HG02970 (cell line): ENCODE data around the gene HRC.
"Not testable (repeated sequence)": the region's sequence is repeated elsewhere in the genome, so short reads cannot be mapped to it uniquely, and the experiment has no call there.

ENCODE experiments used
- ATAC-seq: cut with Tn5 transposase; IDR thresholded peaks from one replicate; pipeline ENCODE4 v1.9.1; 2021; ENCODE audit warnings: mild to moderate bottlenecking, moderate library complexity, moderate number of reproducible peaks; ENCODE audit not compliant: unreplicated experiment, low FRiP score

HRC gene

DNA sequence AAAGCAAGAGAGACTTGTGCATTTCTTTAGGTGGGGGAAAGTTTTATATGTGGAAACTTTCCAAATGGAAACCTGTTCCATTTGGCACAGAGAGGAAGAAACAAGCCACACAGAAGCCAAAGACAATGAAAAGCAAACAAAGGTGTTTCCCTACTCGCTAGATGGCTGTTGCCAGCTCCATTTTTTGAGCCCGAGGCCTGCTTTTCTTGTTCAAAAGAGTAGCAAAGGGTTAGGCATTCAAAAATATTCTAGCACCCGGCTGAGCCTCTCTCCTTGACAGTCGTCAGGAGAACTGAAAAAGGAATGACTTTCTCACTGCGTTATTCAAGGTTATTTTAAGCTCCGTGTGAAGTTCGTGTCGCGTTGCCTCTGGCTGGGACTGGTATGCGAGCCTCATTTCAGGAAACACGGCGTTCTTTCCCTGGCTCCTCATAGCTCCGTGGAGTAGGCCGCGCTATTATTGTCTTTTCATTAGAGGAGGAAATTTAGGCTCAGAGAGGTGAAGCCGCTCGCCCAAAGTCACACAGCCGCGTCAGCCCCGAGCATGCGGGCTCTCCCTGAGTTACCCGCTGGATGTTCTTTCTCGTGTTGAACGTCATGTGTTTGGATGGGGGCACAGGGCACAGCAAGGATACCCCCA is 10.0 kb upstream of the HRC start:
- ATAC-seq = no peak

DNA sequence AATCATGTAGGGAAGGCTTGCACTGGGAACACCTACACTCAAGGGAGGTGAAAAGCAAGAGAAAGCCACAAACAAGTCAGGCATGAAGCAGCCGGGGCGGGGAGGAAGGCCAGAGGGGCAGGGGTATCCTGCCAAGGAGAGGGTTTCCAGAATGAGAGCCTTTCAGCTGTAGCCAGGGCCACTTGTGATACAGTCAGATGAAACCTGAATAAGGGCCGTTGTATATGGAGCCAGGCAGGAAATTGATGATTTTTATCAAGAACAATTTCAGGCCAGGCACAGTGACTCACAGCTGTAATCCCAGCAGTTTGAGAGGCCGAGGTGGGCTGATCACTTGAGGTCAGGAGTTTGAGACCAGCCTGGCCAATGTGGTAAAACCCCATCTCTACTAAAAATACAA is 6.8 kb upstream of the HRC start:
- no peak for ATAC-seq

DNA sequence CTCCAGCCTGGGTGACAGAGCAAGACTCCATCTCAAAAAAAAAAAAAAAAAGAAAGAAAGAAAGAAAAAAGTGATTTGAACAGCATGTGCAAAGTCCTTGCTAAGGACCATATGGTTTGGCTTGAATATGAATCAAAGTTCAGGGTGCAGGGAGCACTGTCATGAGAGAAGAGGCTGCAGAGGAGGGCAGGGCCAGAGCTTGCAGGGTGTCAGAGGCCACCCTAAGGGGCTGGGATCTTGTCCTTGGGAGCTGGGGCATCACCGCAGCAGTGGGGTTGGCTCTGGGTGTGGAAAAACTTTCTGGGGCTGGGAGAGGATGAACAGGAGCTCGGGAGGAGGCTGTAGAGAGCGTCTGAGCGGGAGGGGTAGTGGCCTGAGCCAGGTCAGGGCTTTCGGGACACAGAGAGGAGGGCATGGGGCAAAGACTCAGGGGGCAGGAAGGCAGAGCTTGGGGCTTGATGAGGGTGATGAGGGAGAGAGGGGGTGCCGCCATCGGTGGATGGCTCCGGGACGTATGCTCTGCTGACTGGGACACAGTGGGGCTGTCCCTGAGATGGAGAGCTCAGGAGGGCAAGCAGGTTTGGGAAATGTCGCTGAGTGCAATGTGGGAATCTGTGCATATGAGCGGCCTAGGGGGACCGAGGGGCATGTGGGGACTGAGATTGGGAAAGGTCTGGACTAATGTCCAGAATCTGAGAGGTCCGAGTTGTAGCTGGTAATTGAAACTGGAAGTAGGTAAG is 5.4 kb upstream of the HRC start:
- ATAC-seq = no peak

DNA sequence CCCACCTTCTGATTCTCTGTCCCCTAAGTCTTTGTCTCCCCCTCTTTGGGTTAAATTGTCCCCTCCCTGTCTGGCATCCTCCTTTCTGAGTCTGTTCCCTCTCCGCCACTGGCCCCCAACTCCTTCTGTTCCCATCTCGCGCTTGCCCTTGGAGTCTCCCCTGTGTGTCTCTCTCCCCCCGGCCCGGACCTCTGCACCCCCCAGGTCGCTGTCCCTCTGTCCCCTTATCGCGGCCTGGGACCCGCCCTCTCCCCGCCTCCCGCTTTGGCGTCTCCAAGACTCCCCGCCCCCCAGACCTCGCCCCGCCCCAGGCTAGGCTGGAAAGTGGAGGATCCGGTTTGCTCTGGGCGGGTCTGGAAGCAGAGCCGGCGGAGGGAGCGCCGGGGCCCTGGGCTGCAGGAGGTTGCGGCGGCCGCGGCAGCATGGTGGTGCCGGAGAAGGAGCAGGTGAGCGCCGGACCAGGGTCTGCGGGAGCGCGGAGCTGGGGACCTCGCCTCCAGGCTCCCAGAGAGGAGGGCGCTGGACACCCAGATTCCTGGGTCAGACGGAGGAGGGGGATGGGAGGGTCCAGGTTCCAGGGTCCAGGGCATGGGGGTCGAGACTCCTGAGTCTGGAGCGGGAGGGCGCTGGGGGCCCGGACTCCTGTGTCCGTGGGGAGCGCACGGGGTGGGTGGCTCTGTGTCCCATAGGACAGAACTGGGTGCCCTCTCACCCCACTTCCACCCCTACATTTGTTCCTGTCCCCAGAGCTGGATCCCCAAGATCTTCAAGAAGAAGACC is 2.4 kb upstream of the HRC start, which contains the start of gene TRPM4:
TRPM4 (plus strand) TSS at position 348 of the 780 bp plus-strand sequence; CDS start at position 423, 75 bp downstream.
- no peak for ATAC-seq

DNA sequence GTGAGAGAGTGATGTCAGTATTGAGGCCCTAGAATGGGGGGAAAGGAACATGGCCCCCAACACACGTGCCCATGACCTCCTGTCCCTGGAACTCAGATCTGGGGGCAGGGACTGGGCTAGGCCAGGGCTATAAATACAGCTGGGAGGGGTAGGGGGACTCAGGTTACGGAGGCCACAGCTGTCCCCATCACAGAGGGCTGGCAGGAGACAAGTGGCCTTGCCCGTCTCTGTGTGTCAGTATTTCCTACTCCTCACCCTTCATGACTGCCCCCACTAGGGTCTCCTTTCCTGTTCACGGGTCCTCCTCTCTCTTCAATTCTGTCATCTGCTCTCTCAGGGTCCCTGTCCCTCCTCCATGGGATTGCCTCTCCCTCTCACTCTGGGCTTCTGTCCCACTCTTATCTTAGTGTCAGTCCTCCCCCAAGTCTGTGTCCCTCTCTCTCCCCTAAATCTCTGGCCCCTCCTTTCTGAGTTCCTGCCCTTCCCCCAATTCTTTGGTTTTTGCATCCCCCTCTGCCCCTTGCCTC is 687 bp upstream of the HRC start:
- no peak for ATAC-seq

DNA sequence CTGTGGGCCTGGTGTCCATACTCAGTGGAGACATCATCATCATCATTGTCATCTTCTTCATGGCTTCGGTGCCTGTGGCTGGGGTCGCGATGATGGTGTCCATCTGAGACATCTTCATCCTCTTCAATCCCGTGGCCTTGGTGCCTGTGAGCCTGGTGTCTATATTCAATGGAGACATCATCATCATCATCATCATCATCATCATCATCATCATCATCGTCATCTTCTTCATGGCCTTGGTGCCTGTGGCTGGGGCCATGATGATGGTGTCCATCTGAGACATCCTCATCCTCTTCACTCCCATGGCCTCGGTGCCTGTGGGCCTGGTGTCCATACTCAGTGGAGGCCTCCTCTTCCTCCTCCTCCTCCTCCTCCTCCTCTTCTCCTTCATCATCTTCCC is 917 bp downstream of the HRC start:
- no peak for ATAC-seq

DNA sequence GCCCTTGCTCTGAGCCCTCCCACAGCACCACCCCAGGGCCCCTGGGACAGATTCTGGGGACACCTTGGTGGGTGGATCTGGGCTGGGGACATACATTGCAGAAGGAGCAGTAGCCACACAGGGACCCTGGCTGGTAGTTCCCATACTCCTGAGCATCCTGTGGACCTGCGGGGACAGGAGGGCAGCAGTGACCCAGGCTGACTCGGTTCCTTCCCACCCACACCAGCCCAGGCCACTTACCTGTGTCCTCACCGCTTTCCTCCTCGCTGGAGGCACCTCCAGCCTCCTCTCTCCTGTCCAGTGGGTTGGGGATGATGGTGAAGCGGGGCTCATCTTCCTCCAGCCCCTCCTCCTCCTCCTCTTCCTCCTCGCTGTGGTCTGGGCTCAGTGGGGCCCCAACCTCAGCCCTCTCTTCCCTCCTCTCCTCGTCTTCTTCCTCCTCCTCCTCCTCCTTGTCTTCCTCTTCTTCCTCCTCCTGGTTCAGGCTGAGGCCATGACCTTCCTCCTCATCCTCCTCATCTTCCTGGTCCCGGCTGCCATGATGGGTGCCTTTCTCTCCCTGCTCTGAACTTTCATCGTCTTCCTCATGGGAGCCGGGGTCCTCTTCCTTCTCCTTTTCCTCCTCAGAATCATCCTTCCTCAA is 1.9 kb downstream of the HRC start:
- no peak for ATAC-seq

DNA sequence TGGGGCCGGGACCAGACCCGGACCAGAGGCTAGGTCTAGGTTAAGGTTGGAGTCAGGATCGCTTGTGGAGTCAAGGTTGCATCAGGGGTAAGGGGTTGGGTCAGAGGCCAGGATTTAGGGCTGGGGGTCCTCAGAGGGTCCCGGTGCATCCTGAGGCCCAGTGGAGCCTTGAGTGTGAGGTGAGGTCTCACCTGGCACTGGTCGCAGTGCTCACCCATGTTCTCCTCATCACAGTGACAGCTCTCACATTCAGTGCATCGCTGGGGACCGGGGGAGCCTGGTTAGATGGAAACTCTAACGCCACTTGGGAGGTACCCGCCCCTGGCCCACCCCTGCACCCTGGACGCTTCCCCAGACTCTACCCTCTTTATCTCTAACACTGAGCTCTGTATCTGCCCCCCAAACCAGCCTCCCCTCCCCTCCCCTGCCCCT is 3.1 kb downstream of the HRC start:
- no peak for ATAC-seq

DNA sequence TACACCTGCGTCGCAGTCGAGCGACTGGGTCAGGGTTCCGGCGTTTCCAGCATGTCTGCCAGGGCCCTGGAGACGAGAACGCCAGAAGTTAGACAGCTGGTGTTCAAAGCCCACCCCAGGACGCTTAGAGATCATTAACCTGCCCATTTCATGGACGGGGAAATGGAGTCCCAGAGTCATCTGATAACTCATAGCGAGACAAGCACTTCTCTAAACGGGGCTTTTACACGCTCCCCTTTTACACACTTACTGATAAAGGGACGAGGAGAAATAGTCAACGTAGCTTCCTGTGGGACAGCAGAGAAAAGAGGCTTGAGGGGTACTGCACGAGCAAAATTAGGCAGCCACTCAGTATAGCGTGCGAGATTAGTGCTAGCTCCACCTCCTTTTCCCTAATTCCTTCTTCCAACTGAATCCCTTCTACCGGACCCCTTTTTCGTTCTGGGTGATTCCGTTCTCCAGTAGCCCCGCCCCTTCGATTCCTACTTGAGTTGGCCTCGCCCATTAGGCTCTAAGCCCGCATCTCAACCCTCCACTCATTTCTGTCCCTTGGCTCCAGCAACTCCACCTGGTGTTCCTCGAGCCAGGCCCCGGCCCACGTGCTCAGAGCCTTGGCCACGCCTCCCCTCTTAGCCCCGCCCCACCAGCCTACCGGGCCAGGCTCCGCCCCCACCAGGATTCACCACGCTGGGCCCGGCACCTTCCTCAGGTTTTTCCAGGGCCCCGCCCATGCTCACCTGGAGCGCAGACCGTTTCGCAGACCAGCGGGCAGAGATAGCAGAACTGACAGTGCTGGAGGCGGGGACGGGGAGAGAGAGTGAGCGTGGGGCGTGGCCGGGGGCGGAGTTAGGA is 3.7 kb downstream of the HRC start:
- ATAC-seq = no peak

DNA sequence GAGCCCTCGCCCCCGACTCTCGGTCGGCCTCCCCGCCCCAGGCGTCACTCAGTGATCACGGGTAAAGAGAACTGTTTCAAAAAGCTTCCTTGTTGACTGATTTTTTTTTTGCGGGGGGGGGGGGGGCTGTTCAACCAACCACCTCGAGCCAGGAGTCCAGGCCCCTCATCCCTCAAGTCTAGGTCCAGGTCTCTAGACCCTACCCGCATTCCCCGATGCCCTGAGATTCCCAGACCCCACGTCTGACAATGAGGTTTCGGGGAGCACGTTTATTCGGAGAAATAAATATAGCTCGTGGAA is 4.3 kb downstream of the HRC start:
- no peak for ATAC-seq

DNA sequence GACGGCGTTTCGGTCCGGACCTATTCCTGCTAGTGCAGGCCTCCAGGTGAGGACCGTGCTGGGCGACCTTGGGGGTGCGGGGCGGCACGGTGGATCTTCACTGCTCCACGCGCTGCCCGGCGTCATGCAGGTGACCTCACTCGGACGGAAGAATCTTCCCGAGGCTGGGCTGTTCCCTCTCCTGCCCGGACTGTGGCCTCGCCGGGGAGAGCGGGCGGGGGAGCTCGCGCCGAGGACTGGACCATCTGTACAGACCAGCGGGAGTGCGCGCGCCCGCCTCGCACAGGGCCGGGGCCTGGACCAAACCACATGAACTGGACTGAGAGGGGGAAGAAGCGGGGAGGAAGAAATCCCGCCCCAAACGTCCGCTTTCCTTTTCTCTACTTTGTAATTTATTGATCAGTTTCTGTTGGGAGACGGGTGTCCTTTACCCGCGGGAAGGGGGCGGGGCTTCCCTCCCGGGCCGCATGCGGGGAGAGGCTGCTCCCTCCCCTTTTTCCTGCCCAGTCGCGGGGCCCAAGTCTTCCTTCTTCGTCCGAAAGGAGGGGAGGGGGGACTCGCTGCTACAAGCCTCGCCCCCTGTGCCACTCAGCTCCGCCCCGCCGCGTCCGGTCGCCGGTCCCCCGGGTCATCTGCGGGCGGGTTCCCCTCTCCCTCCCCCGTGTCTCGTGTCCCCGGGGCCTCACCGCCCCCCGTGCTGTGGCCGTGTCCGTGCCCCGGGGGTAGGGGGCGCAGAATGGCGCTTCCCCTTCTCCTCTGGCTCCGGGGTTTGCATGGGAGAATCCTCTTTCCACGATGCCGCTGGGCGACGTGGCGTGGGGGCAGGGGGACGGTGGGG is 4.9 kb downstream of the HRC start:
- ATAC-seq = no peak

DNA sequence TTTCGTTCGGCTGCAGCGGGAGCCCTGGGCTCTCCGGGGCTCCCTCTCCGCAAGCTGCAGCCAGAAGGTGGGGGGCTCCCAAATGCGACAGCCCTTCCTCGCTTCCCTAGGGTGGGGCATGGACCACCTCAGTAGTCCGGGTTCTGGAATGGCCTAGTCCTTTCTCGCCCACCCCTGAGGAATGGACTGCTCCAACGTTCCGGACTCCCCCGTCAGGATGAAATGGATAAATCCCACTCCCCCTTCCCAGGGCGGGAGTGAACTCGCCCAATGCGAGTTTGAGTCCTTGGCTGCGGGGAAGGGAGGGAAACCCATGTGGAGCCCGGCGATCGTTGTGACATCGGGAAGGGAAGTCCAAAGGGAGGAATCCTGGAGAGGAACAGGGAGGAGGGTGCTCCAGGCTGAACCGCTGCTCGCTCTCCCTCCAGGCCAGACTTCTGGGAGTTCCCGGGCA is 5.5 kb downstream of the HRC start:
- no peak for ATAC-seq

DNA sequence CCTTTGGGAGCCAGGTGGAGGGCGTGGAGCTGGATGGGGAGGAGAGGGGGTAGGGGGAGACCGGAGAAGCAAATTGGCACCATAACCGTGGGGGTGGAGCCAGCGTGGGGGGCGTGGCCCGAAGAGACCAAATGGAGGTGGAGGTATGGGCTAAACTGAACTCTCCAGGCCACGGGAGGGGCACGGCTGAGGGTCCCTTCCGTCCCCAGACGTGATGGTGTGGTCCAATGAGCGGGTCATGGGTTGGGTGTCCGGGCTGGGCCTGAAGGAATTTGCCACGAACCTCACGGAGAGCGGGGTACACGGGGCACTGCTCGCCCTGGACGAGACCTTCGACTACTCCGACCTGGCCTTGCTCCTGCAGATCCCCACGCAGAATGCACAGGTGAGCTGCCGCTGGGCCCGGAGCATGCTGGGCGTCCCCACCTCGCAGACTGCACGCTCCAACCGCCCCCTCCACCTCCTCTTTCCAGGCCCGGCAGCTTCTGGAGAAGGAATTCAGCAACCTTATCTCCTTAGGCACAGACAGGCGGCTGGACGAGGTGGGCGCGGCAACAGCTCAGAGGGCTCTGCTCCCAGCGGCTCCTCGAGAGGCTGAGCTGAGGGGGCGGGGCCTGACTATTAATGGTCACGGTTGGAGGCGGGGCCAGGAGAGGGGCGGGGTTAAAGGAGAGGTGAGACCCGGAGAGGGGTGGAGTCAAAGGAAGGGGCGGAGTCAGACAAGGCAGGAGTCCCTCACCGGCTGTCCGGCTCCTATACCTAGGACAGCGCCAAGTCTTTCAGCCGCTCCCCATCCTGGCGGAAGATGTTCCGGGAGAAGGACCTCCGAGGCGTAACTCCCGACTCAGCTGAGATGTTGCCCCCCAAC is 6.2 kb downstream of the HRC start:
- ATAC-seq = no peak

DNA sequence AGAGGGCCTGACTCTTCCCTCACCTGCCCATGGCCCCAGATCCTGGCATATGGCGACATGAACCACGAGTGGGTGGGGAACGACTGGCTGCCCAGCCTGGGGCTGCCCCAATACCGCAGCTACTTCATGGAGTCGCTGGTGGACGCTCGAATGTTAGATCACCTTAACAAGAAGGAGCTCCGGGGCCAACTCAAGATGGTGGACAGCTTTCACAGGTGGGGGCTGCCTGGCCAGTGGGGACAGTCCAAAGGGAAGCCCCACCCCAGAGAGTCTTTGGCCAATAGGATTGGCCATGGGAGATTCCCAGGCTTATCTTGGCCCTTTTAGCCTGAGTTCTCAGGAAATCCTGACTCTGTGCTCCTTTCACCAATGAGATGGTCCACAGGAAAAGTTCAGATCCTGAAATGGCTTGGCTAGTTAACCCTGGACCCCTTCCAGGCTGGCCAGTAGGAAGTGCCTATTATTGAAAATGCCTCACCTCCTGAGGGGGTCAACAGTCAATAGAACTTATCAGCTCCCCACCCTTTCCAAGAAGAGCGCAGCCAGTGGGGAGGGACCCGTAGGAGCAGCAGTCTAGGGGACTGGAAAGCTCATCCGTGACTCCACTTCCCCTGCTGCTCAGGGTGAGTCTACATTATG is 7.0 kb downstream of the HRC start:
- no peak for ATAC-seq

DNA sequence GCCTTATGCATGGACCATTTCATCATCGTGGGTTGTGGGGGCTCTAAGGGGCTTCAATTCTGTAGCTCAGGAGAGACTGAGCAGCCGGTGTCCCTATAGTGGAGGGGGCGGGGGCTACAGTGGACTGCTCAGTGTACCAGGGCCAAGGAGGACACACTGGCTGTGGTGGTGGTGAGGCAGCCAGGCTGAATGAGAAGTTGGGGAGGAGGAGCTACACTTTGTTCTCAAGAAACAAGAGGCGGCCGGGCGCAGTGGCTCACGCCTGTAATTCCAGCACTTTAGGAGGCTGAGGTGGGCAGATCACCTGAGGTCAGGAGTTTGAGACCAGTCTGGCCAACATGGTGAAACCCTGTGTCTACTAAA is 8.8 kb downstream of the HRC start:
- ATAC-seq = not testable (repeated sequence)

DNA sequence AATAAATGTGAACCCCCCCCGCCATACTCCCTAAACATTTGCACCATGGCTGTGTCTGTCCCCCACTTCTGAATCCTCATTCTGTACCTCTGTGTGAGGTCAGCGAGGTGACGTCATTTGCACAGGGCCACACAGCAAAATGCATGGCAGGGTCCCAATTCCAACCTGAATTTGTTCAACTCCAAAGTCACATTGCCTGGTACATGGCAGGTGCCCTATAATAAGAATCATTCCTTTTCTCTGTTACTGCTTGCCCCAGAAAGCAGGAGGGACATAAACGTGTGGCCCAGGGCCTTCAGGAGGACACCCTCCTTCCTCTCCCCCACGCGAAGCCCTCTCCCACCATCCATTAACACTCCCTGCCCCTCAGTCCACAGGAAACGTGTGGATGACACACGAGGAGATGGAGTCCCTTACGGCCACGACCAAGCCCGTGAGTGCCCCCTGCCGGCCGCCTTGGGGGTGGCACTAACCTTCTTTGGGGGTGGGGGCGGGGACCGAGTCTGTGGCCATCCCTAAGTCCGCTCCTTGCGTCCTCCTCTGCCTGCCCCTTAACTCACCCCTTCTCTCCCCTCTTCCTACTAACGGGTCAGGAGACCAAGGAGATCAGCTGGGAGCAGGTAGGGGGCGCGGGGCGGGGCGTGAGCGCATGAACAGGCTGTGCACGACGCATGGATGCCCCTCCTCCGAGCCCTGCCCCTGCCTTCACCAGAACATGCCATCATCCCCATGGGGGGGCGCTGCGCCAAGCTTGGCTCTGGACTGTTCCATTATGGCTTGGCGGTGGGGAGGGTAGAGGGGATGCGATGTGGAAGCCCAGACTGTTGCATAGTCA is 9.4 kb downstream of the HRC start:
- no peak for ATAC-seq

DNA sequence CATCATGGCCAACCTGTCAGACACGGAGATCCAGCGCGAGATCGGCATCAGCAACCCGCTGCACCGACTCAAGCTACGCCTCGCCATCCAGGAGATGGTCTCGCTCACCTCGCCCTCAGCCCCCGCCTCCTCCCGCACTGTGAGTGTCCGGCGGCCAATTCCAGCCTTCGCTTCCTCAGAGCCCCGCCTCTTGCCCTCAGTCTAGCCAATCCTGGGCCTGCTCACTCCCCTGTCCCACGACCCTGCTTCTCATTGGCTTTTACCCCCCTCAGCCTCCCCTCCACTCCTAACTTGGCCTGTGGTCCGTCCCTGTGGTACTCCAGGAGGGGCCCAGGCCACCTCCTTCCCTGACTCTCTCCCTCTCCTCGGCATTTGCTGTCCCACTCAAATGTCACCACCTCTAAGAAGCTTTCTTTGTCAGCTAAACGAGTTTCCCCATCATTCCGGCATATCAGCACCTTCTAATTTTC is 12.3 kb downstream of the HRC start:
- no peak for ATAC-seq
